Fibroblast of villous mesenchyme (primary cell): Measurements from ENCODE around the gene SFTPD. TPM values are rescaled to one million over a fixed set of nuclear protein-coding genes. Genes with fewer than 3 reads are reported as not detected.
"Not testable (repeated sequence)": the region's sequence is repeated elsewhere in the genome, so short reads cannot be mapped to it uniquely, and the experiment has no call there.

ENCODE experiments used
- DNase-seq: peaks from one replicate; pipeline ENCODE4 v3.0.0-alpha.2; 2010; ENCODE audit warnings: low read depth
- H3K4me3 ChIP-seq: 2 replicates; pipeline ENCODE4 v1.5.1; 2011; ENCODE audit warnings: low read depth, mild to moderate bottlenecking, low read length
- CTCF ChIP-seq: IDR thresholded peaks from 2 replicates; pipeline ENCODE4 v1.5.1; 2012; ENCODE audit warnings: low read depth, mild to moderate bottlenecking, low read length; ENCODE audit not compliant: insufficient read depth
- total RNA-seq: library from RNA; depleted of rRNA; stranded (reverse); fragments of >200 nt; gene quantifications from 2 replicates; pipeline ENCODE4 v1.2.3, GENCODE V29; 2012

SFTPD gene
- total RNA-seq, 1 donor: not detected

- no peak overlapping the region for H3K4me3 ChIP-seq
- no peak for DNase-seq
- TF ChIP-seq CTCF: no peak
Observed at GRCh38 chr10:79926037-79926436, 22.9 kb downstream of the SFTPD start.

- H3K4me3 ChIP-seq: no peak overlapping the region
- no peak for DNase-seq
- no peak for TF ChIP-seq CTCF
Observed at GRCh38 chr10:79925614-79926013, 23.3 kb downstream of the SFTPD start.

- no peak for TF ChIP-seq CTCF
- DNase-seq: no peak
Observed at GRCh38 chr10:79923669-79924068, 25.2 kb downstream of the SFTPD start.

GRCh38 chr10:79923145-79923544 is 25.8 kb downstream of the SFTPD start:
- no peak overlapping the region for H3K4me3 ChIP-seq
- TF ChIP-seq CTCF: no peak
- no peak for DNase-seq

More at GRCh38 chr10:79923669-79924068, 25.2 kb downstream of the SFTPD start:
- no peak overlapping the region for H3K4me3 ChIP-seq

- H3K4me3 ChIP-seq, DNase-seq: not testable (repeated sequence)
Observed at GRCh38 chr10:79922011-79922412, 26.9 kb downstream of the SFTPD start.

GRCh38 chr10:79915838-79916237 is 33.1 kb downstream of the SFTPD start:
- not testable (repeated sequence) for DNase-seq, H3K4me3 ChIP-seq

- DNase-seq: not testable (repeated sequence)
Observed at GRCh38 chr10:79914512-79914911, 34.4 kb downstream of the SFTPD start.

GRCh38 chr10:79910836-79911235 is 38.1 kb downstream of the SFTPD start:
- no peak for TF ChIP-seq CTCF
- no peak for DNase-seq
- no peak overlapping the region for H3K4me3 ChIP-seq

More at GRCh38 chr10:79914512-79914911, 34.4 kb downstream of the SFTPD start:
- not testable (repeated sequence) for H3K4me3 ChIP-seq

- no peak for TF ChIP-seq CTCF
- H3K4me3 ChIP-seq: no peak overlapping the region
- no peak for DNase-seq
Observed at GRCh38 chr10:79910344-79910743, 38.6 kb downstream of the SFTPD start.
